ENCODE data around the gene MAGEA10.
"Not testable (repeated sequence)": the region's sequence is repeated elsewhere in the genome, so short reads cannot be mapped to it uniquely, and the experiment has no call there.

The MAGEA10 gene

DNA sequence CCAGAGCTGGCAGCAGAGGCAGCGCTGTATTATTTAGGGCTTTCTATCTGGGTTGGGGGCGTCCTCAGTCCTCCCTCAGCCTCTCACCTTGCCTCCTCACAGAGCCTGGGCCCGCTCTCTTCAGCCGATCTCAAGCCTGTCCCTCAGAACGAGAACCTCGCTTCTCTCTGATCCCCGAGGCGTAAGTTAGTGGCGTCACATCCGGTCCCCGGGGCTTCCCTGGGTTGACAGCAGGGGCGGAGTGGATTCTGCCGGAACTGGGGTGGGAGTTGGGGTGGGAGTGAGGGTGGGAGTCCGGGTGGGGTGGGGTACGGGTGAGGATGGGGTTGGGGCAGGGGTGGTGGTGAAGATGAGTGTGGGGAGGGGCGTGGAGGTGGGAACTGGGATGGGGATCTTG, at the start of gene MAGEA10:
TSS of gene MAGEA10 (minus strand) at position 190 of the 397 bp plus-strand sequence. CDS start 2,957 bp downstream, outside the sequence.
- no peak for FAIRE-seq

DNA sequence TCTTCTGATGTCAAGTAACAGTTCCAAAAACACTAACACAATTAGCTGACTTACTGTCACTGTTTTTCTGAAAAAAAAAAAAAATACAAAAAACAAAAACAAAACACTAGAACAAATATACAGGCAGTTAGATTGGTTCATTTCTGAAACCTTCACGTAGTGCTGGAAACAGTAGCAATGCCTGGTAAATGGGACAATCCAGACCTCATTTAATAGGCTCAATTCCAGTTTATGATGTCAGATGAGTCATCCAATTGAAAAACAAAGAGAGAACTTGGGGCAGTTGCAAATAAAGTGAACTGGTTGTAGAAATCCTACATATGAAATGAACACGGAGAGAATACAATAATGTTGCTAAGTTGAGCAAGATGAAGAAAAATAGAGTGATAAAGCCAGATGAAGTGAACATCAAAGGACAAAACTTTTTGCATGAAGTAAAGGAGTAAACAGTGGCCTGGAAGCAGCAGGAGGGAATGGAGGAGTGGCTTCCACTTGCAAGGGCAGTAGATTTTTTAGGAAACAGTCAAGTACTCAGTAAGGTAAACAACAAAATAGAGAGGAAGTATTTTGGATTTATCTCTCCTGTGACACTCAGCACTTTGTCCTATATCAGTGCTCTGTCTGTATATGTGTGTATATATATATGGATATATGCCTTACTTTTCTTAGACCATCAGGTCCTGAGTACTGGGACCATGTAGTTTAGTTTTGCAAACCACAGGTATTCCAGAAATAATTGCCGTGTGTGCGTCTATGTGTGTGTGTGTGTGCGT, 39.3 kb upstream of the MAGEA10 start:
- FAIRE-seq, result no peak

DNA sequence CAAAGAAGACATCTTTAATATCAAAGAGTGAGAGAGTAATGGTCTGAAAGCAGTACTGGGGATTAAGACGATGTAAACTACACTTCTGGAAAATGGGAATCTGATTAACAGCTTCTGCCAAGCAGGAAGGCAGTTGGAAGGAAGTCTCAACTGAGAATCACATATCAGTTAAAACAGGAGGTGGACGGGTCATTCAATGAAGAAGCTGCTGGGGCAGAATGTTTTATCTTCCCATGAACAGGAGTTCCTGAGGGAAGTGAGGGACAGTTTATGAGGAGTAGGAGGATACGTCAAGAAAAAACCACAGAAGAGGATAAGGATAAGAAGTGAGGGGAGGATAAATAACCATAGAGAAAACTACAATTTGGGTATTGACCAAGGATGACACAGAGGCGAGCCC, 38.7 kb upstream of the MAGEA10 start:
- no peak for FAIRE-seq

DNA sequence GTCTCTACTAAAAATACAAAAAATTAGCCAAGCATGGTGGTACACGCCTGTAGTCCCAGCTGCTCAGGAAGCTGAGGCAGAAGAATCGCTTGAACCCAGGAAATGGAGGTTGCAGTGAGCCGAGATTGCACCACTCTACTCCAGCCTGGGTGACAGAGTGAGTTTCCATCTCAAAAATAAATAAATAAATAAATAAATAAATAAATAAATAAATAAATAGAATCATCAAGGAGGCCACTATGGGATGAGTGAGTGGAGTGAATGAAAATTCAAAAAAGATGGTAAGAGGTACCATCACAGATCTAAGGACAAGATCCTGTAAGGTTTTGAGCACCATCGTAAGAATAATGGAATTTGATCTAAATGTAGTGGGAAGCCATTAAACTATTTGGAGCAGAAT, 37.5 kb upstream of the MAGEA10 start:
- not testable (repeated sequence) for FAIRE-seq

DNA sequence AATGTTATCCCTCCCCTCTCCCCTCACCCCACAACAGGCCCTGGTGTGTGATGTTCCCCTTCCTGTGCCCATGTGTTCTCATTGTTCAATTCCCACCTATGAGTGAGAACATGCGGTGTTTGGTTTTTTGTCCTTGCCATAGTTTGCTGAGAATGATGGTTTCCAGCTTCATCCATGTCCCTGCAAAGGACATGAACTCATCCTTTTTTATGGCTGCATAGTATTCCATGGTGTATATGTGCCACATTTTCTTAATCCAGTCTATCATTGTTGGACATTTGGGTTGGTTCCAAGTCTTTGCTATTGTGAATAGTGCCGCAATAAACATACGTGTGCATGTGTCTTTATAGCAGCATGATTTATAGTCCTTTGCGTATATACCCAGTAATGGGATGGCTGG, 35.5 kb upstream of the MAGEA10 start:
- FAIRE-seq, result not testable (repeated sequence)

DNA sequence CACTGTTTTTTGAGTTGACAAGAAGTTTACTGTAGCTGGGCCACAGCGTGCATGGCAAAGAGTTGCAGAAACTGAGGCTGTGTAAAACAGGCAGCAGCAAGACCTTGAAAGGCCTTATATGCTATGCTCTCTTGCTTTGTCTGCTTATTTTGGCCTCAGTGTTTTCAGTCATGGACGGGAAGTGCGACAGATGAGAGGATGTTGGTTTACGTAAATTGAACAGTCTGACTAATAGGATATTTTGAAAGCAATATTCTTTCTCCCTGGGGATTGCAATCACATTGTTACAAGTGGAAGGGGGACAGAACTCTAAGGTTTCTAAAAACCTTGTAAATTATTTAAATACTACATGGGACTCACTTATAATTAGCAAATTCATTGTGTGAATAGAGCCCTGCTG, 32.2 kb upstream of the MAGEA10 start:
- FAIRE-seq, result no peak

DNA sequence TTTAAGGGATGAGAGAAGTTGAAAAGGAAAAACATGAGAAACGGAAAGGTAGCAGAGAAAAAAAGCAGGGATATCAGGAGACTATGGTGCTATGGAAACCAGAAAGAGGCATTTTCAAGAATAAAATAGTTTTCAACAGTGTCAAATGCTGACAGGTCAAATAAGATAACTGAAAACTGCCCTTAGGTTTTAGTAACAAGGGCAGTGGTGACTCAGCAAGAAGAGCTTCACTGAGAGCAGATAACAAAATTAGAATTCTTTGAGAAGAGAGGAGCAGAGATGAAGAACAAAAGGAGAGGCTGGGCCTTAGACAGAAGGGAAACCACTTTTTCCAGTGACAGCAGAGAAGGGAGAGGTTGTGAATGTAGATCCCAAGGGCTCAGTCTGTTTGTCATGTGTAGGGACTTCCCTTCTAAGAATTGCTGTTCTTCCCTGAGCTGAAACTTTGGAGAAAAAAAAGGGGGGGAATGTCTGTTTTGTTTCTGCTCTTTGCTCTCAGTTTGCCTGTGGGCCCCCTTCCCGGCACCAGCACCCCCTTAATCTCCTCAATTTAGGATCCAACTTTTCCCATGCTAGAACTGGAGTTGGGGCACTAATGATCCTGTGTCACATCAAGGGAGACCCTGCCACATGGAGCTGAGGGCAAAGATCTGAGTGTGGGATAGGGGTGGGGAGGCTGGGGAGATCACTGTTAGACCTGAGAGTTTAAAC, 26.8 kb upstream of the MAGEA10 start:
- no peak for FAIRE-seq

DNA sequence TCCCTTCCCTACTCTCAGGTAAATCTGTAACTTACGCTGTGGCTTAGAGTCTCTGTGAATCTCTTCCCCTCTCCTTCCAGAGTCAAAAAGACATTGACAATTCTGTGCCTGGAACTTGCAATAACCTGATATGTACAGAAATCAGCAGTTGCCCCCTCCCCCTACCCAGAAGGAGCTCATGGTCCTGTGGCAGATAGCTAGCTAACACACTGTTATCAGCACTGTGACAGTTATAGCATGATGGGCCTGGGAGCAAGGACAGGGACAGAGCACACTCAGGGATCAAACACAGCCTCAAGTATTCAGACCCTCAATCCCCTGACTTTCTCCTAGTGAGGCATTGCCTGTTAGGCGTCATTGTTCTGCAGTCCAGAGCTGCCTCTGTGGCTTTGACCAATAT, 18.7 kb upstream of the MAGEA10 start:
- no peak for FAIRE-seq

DNA sequence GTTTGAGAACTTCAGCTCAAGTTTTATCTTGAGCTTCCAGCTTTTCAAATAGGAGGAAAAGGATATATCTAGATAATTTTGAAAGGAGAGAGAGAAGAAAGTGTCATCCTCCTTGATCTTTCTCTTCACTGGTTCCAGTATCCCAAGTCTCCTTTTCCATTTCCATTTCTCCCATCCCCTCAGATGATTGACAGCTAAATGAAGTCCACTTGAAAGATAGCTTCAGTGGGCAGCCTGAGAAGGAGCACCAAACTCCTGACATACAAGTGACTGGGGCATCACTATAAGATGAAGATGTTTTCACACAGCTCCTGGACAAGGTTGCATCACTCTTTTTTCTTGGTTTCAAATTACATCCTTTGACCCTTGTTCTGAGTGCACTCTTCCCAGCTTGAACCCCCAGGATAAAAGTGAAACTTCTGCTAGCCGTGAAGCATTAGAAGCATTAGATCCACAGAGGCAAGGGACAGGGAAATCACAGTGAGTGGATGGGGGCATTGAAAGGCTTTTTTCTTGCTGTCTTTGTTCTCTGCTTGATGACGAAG, 17.5 kb upstream of the MAGEA10 start:
- FAIRE-seq, result no peak

DNA sequence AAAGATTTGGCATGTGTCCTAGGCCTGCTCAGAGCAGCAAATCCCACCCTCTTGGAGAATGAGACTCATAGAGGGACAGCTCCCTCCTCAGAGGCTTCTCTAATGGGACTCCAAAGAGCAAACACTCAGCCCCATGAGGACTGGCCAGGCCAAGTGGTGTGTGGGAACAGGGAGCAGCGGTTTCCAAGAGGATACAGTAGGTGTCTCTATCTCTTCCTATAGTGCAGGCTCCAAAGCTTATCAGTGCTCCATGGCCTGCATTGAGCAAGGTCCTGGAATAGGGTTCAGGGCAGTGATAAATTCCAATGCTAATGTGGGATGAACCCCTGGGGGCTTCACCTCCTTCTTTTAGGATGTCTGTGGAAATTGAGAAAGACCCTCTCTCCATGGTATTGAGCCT, 15.7 kb upstream of the MAGEA10 start:
- FAIRE-seq, result no peak

DNA sequence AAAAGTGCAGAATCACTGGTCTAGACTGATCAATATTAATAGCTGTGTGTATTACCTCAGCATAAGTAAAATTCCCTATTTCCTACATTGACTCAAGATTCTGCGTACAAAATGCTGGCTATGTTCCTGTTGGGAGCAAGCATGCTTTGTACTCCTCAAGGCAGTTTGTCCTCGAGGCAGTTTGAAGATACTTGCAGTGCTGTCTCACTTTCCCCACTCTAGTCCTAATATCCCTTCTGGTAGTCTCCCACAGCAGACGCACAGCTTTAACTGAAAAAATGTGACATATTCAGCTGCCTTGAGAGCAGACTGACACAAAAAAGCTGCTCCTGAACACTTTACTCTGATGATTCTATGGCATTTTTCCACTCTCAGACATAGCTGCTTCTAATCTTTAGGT, 12.9 kb upstream of the MAGEA10 start:
- no peak for FAIRE-seq

DNA sequence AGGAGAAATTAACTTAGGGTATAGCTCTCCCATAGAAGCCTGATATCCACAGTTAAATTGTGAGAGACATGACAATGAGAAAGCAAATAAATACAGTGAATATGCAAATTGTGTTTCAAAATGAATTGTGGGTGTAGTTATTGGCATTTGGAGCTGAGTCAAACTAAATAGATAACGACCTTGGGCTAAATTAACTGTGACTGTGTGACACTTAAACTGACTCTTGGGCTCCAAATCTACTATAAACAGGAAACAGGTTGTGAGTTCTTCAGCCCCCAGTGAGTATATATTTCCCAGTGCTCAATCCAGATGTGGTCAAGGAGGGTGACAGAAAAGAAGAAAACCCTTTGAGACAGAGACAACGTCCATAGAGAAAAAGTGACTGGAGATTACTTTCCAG, 11.3 kb upstream of the MAGEA10 start:
- FAIRE-seq, result no peak

DNA sequence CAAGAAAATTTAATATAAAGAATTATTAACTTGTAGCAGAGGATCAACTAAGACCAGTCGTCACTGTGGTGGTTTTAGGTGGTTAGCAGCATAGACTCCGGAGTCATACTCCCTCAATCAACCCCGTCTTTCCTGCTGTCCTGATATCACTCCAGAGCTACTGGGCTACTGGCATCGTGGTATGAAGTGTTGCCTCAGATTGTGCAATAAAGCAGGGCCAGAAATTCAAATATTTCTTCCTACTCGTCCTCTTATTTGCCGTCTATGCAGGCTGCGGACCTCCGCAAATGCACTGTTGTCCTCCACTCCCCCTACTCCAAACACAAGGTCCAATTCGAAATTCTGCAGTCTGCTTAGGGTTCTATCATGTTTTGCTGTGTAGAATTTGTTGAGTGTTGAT, 1.2 kb upstream of the MAGEA10 start:
- FAIRE-seq, result no peak

DNA sequence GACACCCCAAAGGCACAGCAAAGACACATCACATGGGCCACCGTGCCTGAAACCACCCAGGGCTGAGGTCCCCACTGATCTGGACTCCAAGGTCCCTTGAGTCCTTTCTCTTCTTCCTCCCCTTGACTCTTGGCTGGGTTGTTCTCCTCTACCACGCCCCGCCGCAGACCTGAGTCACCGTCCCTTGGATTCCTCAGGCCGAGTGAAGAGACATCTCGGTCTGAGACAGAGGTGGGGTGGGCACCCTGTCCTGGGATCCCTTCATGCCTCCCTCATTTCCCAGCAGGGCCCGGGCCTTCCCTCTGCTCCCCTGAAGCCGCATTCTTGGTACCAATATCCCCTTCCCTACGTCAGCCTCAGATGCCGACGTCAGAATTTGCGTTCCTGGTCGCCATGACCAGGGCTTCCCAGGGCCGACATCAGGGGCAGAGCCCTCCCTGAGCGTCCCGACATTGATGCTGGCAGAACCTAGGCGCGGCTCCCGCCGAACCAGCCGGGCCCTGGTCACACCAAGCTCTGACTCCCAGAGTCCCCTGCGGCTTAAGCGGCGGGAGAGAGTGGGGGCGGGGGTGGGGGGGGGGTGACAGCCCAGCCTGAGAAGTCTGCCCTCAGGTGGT, 498 bp downstream of the MAGEA10 start:
- no peak for FAIRE-seq

DNA sequence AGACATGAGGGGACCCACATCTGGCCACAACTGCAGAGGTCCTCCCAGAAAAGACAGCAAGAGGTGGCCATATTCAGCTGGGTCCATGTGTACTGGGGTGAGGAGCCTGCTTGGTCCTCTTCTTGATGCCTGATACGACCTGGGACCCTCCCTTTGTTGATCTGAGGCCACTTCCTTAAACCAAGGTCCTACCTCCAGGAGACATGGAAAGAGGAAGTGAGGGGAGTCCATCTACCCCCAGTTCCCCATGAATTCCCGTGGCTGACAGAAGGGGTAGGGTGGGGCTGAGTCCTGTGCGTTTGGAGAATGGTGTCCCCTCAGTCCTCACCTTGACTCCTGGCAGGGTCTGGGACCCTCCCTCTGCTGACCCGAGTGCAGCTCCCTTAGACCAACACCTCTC, 2.1 kb downstream of the MAGEA10 start:
- no peak for FAIRE-seq

DNA sequence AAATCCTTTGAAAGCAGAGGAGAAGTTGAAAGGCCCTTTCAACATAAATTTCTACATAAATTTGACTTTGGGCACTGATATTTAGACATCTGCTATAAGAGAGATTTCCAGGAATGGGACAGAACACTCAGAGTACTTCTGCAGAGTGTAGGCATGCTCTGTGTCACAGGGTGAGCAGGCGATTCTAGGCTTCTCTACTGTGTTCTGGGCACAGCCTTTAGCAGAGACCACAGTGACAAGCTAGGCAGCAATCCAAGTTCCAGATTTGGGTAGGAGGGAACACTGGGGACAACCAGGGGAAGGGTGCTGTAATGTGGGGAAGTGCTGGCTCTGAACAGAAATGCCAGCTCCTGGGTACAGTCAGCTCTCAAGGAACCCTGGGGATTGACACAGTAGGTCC, 6.9 kb downstream of the MAGEA10 start:
- no peak for FAIRE-seq

DNA sequence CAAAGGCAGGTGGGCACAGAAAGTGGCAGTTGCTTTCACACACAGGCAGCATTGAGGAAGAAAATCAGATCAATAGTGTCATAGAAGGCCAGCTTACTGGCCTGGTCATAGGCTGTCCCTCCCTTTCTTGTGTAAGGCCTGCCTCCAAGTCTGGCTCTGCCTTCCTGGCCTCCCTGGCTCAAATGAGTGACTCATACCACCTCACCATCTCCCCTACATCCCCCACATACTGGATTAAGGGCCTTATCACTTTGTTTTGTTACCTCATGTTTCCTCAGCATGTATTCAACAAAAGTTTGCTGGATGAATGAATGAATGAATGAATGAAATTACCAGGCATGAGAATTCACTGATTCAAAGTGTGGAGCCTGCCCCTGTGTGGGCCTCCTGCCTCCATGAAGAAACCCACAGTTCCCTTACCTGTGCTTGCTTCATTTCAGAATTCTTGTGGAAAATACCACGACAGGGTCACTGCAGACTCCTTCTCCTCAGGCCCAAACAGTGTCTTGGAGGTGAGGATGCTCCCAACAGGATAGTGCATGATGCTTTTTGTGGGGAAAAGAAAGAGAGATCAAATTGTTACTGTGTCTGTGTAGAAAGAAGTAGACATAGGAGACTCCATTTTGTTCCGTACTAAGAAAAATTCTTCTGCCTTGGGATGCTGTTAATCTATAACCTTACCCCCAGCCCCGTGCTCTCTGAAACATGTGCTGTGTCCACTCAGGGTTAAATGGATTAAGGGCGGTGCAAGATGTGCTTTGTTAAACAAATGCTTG, 9.1 kb downstream of the MAGEA10 start:
- not testable (repeated sequence) for FAIRE-seq

DNA sequence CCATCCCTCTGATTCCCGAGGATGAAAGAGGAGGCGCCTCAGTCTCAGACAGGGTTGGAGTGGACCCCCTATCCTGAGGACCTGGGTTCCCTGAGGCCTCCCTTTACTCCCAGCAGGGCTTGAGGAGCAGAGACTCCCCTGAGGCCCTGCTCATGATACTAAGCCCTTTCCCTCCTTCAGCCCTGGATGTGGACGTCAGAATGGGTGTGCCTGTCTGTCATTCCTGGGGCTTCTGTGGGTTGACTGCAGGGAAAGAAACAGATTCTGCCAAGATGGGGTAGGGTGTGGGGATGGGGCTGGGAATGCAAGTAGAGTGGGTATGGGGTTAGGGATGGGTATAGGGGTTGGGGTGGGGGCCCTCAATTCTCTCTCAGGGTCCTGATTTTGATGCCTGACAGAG, 21.1 kb downstream of the MAGEA10 start:
- no peak for FAIRE-seq

DNA sequence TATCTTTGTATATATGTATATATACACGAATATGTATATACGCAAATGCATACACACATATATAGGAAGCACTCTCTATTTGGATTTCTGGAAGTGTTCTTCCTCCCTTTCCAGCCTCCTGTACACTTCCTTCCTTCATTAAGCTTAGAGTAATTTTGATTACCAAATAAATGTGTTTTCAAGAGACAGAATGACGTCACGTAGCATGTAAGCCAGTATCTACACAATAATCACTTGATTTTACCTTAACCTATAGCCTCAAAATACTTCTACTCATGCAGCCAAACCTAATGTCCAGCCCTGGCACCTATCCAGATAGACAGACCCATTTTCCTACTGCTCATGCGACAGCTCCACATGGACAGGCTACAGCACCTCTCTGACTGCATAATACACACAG, 29.9 kb downstream of the MAGEA10 start:
- no peak for FAIRE-seq

DNA sequence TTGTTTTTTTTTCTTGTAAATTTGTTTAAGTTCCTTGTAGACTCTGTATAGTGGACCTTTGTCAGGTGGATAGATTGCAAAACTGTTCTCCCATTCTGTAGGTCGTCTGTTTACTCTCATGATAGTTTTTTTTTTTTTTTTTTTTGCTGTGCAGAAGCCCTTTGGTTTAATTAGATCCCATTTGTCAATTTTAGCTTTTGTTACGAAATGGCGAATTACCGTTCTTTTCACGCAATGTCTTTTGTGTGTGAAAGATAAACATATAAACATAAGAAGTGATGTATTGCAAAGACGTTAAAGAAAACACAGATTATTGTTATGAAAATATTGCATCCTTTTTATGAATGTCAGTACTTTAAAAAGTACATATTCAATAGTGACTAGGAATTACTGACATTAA, 34.5 kb downstream of the MAGEA10 start:
- no peak for FAIRE-seq

DNA sequence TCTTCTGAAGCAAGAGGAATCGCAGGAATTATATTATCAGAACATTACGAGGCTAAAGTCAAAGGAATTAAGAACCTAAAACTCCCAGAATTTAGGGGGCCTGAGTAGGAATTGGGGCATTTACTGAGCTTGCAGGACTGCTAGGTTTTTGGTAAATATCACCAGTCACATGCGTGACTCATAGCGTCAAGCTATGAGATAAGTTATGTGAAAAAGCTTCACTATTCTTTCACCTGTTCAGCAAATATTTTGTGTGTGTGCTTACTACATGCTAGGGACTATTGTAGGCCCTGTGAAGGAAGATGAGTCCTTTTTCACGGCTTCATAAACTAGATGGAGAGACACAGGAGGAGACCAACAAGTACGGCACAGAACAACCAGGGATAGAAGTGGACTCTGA, 52.2 kb downstream of the MAGEA10 start:
- no peak for FAIRE-seq

Measured in endometrium (tissue), 2 donors.